Stimulated activated CD4-positive, alpha-beta T cell treated with anti-CD3 and anti-CD28 coated beads, Interleukin-1b, Interleukin-23, amount 100 ng/mL, for 1 hour (primary cell): ENCODE measurements around the gene TRAPPC4.
A peak's percentile ranks its signal among the peaks of the same experiment; 100 is the strongest.
"Not testable (repeated sequence)": the region's sequence is repeated elsewhere in the genome, so short reads cannot be mapped to it uniquely, and the experiment has no call there.

Experiments
- DNase-seq, 2 donors: peaks; one replicate each; pipeline ENCODE4 v3.0.0-alpha.2; 2020; ENCODE audit warnings: low read depth in 2 of 2

TRAPPC4 gene, protein sequence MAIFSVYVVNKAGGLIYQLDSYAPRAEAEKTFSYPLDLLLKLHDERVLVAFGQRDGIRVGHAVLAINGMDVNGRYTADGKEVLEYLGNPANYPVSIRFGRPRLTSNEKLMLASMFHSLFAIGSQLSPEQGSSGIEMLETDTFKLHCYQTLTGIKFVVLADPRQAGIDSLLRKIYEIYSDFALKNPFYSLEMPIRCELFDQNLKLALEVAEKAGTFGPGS

DNA sequence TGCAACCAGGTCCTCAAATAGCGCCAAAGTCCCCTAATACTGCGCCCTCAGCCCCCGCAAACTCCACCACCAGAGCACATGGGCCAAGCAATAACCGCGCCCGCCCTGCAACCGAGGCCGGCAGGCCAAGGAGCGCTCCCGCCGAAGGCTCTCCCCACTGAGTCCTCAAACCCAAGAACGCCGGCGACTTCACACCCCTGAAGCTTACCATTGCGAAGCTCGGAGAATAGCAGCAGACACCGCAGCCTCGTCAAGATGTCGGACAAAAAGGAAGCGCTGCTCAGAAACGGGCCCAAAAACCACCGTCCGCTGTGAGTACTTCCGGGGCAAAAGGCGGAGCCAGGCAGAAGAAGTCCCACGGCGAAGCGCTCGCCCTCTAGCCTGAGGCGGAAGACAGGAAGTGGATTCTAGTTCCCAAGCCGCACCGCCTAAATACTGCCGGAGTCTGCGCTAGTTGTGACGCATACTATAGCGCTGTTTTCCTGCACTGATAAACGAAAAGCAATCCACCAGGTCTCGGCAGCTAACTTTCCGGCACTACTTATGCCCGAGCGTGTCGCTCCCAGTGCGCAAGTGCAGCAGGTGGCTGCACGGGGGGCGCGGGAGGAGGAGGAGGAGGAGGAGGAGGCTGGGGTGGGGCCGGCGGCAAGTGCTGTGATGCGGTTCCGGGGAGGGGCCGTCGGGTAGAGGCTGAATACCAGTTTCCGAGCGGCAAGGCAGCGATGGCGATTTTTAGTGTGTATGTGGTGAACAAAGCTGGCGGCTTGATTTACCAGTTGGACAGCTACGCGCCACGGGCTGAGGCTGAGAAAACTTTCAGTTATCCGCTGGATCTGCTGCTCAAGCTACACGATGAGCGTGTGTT is at the start of gene TRAPPC4, which contains the start of gene RPS25:
Gene TRAPPC4 (plus strand): TSS at position 693 of the 865 bp plus-strand sequence. CDS start 30 bp downstream, at position 723.
Gene RPS25 (minus strand): TSS at position 270 of the 865 bp plus-strand sequence. CDS start 59 bp downstream, at position 211.
- peak; percentile 81 to 86 for DNase-seq

DNA sequence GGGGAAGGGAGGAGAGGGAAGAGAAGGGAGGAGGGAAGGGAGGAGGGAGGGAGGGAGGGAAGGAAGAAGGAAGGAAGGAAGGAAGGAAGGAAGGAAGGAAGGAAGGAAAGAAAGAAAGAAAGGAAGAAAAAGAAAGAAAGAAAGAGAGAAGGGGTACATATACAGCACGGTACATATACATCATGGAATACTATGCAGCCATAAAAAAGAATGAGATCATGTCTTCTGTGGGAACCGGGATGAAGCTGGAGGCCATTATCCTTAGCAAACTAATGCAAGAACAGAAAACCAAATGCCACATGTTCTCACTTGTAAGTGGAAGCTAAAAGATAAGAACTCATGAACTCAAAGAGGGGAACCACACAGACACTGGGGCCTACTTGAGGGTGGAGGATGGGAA is 49.1 kb upstream of the TRAPPC4 start:
- DNase-seq = not testable (repeated sequence)

DNA sequence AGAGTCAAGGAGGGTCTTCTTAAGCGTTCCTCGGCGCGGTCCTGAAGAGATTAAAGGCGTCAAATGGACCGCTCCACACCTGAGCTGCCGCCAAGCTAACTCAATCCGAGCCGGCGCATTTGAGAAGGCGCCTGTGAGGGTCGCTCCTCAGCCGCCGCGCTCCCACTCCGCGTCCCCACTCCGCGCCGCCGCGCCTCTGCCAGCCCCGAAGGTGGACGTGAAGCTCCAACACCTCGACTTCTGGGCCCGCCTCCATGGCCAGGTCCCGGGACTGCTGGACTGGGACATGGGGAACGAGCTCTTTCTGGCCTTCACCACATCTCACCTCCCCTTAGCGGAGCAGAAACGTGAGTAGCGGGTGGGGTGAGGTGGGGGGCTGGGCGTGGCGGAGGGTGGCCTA is 46.9 kb upstream of the TRAPPC4 start, which contains the start of gene FOXR1:
Gene FOXR1 (plus strand): TSS at position 116 of the 400 bp plus-strand sequence. CDS start 171 bp downstream, at position 287.
- no peak for DNase-seq

DNA sequence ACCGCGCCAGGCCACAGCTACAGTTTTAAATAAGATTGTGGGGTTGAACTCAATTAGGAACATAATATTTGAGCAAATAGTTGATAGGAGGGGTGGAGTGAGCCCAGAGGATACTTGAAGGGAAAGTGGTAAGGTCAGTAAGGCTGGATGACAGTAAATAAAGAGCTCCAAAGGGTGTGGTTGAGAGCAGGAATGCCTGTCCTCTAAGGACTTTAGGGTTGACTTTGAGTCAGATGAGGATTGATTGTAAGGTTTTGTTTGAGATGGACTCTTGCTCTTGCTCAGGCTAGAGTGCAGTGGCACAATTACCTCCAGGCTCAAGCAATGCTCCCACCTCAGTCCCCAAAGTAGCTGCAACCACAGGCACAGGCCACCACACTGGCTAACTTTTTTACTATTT is 44.6 kb upstream of the TRAPPC4 start:
- no peak for DNase-seq

GRCh38 chr11:118975771-118976709 is 42.5 kb upstream of the TRAPPC4 start:
- DNase-seq = no peak

DNA sequence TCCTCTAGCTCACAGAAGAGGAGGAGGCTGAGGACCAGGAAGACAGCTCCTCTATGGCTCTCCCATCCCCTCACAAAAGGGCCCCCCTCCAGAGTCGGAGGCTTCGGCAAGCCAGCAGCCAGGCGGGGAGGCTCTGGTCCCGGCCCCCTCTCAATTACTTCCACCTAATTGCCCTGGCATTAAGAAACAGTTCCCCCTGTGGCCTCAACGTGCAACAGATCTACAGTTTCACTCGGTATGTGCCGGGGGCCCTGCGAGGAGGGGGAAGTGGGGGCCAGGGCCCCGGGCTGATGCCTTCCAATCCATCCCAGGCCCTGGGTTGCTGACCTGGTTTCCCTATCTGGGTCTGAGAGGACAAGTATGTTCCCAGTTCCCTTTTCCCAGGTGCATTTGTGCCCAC is 39.1 kb upstream of the TRAPPC4 start:
- no peak for DNase-seq

DNA sequence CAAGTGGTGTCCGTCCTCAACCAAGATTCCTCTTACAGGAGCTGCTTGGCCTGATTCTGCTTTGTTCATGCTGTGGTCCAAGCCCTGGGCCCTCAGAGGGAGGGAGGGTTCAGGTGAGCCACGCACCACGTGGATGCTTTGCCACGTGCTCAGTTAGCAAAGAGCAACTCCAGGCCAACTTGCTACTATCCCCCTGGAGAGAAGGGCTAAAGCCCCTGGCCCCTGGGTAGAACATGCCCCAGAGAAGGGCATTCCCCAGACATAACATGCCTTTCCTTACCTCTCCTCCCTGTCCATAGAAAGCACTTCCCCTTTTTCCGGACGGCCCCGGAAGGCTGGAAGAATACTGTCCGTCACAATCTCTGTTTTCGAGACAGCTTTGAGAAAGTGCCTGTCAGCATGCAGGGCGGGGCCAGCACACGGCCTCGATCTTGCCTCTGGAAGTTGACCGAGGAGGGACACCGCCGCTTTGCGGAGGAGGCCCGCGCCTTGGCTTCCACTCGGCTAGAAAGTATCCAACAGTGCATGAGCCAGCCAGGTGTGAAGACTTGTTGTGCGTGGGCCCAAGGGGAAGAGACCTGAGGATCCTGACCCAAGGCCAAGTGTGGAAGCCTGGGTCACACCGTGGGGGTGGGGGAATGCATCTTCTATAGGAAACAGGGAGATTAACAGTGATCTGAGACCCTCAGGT is 38.2 kb upstream of the TRAPPC4 start:
- no peak for DNase-seq

GRCh38 chr11:118984337-118984736 is 34.2 kb upstream of the TRAPPC4 start:
- not testable (repeated sequence) for DNase-seq

GRCh38 chr11:118984825-118985224 is 33.7 kb upstream of the TRAPPC4 start:
- no peak for DNase-seq

GRCh38 chr11:118988280-118988679 is 30.3 kb upstream of the TRAPPC4 start:
- no peak for DNase-seq

- DNase-seq = not testable (repeated sequence)
Observed at GRCh38 chr11:118991486-118992038, 27.0 kb upstream of the TRAPPC4 start.

DNA sequence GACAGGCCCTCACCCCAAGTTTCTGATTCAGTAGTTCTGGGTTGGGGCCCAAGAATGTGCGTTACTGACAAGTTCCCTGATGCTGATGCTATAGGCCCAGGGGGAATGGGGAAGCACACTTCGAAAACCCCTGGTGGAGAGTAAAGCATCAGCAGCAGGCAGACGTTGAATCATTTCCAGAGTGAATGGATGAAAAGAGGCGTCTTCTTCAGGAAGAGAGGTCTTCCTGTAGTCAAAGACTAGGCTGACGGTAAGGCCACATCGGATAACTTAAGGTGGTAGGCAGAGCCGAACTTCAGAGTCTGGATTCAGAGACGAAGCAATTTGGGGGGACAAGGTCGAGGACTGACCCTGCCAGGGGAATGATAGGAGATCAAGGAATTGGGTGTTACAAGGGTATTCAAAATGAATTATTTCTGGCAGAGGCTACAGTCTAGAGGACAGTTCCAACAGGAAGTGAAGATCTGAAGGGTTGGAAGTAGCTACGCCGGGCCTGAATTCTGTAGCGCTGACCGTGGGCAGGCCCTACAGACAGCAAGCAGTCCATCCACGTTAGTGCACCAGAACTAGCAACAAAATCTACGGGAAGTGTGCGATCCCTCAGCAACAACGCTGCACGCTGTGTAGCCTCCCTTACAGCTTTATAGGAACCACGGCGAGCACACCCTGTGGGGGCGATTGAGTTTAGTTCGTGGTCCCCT is 21.5 kb upstream of the TRAPPC4 start:
- no peak for DNase-seq

DNA sequence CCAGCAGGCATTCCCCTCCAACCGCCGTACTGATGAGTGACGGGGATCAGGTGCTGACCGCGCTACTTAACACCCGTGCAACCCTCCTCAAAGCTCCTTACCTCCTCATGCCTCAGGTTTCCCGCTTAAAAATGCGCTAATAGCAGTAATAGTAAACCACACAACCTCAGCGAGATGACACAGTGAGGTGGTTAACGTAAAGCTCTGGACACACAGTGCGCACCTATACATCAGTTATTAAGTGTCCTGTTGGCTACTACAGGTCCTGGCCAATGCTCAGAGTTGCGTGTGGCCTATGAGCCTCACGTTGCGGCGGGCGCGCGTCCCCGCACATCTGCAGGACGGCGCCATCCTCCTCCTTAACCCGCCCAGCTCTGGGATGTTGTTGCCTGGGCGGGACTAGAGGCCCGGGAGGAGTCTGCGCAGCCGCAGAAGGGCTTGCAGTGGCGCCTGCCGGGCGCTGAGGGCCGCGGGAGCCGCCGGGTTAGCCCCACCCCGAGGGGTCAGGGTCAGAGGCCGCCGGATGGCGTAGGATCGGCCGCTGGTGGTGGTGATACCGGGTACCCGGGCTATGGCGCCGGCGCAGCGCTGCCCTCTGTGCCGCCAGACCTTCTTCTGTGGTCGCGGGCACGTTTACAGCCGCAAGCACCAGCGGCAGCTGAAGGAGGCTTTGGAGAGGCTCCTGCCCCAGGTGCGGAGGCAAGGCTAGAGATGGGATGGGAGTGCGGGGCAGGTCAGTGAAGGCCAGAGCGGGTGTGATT is 20.8 kb upstream of the TRAPPC4 start, which contains the start of gene CENATAC:
Gene CENATAC (plus strand): TSS at position 512 of the 761 bp plus-strand sequence. CDS start 60 bp downstream, at position 572.
- peak; percentile 86 to 89 for DNase-seq

DNA sequence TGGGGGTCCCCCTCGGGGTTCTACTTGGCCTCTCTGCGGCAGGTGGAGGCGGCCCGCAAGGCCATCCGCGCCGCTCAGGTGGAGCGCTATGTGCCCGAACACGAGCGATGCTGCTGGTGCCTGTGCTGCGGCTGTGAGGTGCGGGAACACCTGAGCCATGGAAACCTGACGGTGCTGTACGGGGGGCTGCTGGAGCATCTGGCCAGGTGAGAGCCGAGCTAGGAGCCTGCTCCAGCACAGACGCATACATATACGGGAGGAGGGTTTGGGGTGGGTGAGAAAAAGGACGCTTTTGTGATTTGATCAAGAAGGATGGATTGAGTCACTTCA is 20.2 kb upstream of the TRAPPC4 start:
- DNase-seq = no peak

GRCh38 chr11:118998822-118999221 is 19.7 kb upstream of the TRAPPC4 start:
- no peak for DNase-seq

DNA sequence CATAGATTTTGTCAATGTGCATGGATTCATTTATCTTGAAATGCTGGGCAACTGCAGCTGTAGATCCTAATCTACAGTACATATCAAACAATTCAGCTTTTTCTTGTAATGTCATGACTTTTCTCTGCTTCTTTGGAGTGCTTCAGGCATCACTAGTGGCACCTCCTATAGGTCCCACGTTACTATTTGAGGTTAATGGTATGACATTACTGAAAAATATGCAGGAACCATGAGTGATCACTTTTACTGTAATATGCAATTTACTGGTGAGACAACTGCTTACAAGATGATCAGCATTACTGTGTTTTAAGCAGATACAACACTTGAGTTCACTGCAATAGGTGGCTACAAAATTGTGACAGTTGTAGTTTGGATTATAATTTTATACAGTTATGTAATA is 17.7 kb upstream of the TRAPPC4 start:
- DNase-seq = no peak

DNA sequence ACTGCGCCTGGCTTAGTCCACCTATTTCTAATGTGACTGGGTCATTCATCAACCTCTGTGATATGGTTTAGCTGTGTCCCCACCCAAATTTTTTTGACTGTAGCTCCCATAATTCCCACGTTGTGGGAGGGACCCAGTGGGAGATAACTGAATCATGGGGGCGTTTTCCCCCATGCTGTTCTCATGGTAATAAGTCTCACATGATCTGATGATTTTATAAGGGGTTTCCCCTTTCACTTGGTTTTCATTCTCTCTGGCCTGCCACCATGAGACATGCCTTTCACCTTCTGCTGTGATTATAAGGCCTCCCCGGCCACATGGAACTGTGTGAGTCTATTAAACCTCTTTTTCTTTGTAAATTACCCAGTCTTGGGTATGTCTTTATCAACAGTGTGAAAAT is 11.9 kb upstream of the TRAPPC4 start:
- DNase-seq = no peak

- no peak for DNase-seq
Observed at GRCh38 chr11:119011476-119012053, 7.0 kb upstream of the TRAPPC4 start.

DNA sequence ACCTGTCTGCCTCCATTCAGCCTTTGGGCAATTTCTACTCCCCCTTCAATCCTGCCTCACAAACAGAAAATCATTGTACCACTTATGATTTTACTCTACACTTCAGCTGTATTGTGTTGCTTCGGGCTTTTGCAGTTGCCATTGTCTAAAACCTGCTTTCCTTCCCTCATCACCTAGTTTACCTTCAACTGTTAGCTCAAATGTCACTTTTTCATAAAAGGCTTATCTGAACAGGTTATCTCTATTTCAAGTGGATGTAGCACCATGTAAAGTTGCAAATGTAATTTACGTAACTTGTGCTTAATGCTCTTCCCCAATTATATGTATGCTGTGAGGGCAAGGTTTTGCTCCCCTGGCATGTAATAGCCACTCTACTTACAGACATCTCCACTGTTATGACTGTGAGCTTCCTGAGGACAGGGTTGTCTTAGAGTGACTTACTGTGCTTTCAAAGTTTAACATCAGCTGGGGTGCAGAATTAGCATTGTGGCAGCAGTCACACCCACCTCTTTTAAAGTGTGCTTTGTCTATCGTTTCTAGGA is 5.9 kb upstream of the TRAPPC4 start:
- DNase-seq = no peak
